Stimulated activated CD4-positive, alpha-beta T cell treated with anti-CD3 and anti-CD28 coated beads, Interleukin-1b, Interleukin-23, amount 100 ng/mL, for 1 hour (primary cell): ENCODE measurements around the gene SPRED1.

Experiments used
- DNase-seq, 2 donors: peaks; one replicate each; pipeline ENCODE4 v3.0.0-alpha.2; 2020; ENCODE audit warnings: low read depth in 2 of 2

SPRED1 gene

DNA sequence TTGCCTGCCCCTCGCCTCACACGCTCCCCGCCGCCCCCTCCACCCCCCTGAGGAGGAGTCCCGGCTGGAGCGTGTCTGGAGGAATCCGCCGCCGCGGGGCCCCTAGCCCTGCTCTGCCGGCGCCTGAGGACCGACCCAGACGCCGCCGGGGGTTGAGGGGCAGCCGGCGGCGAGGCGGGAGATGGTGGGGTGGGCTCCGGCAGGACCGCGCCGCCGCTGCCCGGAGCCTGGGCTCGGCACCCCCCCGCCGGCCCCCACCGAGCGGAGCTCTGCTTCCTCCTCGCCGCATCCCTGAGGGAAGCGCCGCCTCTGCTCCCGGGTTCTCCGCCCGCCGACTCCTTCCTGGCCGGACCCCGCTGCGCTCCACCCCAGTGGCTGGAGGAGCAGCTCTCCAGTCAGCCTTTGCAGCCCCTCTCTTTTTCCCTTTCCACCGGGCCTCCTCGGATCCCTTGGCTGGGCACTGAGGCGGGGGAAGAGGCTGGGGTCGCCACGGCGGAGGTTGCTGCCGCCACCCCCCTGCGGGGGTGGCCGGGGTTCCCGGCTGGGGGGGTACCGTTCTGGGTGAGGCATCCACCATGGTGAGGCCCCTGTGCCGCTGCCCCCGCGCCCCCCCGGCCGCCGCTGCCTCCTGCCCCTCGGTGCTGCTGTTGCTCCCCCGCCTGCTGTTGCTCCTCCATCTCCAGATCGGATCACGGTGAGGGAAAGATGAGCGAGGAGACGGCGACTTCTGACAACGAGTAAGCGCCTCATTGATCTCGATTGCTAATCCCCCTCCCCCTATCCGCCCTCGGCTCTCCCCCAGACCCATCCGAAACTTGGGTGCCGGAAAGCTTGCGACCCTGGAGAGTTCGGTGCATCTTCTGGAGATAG is at the start of gene SPRED1:
SPRED1 (plus strand) TSS at position 356 of the 870 bp plus-strand sequence; CDS start at position 706, 350 bp downstream.
- DNase-seq = no peak

GRCh38 chr15:38205526-38206272 is 46.9 kb upstream of the SPRED1 start:
- no peak for DNase-seq

DNA sequence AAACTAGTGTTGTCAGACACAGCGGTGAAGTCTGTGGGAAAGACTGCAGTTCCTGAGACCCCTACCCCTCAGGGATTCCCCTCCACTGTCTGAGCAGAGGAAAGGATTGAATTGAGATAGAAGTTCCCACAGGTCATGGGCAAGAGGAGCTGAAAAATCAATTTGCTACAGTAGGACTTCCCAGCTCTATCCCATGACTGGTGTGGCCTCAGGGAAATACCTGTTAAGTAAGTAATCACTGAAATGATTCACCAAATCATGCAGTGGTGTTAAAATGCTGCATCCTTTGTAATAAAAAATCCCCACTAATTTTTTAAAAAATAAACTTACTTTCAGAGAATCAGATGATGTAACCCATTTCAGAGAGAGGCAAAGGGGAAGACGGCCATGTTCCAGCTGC is 45.0 kb upstream of the SPRED1 start:
- DNase-seq = no peak

DNA sequence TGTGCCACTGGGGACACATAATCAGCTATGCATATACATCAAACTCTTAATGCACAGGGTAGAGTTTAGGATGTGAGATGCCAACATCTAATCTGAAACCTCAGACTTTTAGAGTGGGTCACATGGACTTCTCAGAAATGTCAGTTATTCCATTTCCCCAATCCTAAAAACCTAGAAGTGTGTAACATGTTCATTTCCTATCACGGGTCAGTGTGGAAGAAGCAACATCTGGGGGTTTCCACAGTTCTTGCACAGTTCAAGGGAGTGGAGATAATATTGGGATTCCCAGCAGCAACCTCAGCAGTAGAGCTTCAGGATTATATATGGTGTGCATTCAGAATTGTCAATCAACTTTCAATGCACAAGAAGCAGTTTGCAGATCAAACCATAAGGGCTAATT is 44.4 kb upstream of the SPRED1 start:
- no peak for DNase-seq

- DNase-seq = no peak
Measured at GRCh38 chr15:38208779-38209178, 43.9 kb upstream of the SPRED1 start.

- DNase-seq = no peak
Measured at GRCh38 chr15:38211249-38211648, 41.4 kb upstream of the SPRED1 start.

DNA sequence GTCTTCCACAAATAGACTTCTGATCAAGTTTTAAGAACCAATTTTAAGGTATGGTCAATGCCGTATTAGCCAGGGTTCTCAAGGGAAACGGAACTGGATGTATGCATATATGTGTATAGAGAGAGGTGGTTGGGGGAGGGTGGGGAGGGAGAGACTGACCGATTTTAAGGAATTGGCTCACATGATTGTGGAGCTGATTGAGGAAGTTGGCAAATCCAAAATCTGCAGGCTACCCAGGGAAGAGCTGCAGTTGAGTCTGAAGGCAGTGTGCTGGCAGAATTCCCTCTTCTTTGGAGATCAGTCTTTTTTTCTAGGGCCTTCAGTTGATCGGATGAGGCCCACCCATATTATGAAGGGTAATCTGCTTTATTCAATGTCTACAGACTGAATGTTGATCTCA is 40.8 kb upstream of the SPRED1 start:
- no peak for DNase-seq

- DNase-seq = no peak
Measured at GRCh38 chr15:38212729-38213351, 39.8 kb upstream of the SPRED1 start.

DNA sequence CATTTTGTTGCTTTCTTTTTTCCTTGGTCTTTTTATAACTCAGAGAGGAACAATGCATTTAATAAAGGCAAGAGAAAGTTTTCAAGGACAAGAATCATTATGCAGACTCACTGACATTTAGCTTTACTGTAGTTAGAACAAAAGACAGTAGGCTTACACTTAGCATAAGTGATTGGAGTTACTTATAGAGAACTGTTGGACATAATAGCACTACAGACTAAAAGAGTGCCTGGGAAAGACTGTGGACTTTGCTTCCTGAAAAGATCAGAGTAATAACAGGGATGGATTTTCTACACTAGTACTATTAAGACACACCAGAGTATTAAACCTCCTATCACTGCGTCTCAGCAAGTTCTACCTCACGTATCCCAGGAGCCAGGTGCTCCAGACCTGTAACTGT is 39.3 kb upstream of the SPRED1 start:
- no peak for DNase-seq

DNA sequence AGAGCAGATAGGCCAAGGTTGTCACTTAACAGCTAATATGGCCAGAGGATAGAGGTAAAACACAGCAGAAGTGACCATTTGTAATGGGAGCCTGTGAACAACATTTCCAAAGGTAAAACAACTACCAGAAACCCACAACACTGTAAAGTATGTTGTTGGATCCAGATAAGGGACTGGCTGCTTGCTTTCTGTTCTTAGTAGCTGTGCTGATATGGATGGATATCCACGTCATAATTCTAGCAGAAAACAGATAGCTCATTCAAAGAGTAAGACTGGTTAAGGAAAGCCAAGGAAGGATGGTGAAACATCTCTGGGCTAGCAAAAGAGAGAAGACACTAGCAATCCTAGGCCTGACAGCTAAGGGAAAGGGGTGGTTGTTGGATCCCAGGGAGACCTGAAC is 36.9 kb upstream of the SPRED1 start:
- no peak for DNase-seq

GRCh38 chr15:38216763-38217162 is 35.9 kb upstream of the SPRED1 start:
- DNase-seq = no peak

GRCh38 chr15:38217191-38217595 is 35.4 kb upstream of the SPRED1 start:
- DNase-seq = no peak

DNA sequence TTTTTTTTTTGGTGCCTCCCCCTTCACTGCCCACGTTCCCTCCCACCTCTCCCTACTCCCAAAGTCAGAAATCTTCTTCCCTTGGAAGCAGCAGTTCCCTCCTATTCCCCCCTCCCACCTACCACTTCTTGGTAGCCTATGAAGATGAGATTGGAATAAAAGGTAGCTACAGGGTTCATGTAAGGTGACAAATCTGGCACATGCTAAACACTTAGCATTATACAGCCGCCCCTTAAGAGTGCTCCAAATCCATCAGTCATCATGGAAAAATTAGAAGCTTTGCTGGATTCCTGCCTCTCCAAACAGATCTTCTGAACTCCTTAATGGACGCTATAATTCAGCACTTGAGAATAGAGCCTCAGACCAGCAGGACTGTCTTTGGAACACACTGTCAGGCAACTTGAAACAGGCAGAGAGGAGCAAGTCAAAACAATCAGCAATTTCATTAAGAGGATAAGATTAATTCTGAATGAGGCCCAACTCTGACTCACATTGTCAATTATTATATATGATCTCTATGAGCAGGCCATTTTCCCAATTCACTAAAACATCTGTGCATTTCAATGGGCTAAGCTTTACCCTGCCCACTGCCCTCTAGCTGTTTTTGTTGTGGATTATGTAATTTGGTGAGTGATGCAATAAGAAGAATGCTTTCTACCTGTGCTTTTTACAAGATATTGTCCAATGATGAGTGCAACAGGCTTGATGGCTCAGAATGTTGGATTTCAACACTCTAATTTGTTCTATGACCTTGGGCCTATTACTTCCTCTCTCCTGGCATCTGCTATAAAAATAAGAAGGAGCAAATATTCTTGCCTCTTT is 34.6 kb upstream of the SPRED1 start:
- DNase-seq = no peak

- DNase-seq = no peak
Measured at GRCh38 chr15:38220606-38221273, 31.9 kb upstream of the SPRED1 start.

DNA sequence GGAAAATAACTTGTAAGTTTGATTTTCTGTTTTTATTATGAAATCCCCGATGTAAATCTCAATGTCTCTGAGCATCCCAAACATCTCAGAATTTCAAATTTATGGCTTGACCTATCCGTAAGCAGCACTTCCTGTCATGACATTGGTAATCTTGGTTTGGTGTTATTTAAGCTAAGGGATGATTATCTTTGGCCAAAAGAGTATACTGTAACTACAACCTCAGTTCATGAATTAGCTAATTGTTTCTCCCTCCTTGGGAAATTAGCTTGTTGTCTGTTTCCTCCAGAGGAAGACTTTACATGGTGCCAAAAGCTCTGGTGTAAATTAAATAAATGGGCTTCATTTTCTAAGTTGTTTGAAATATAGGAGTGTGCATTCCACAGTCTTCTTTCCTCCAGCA is 28.1 kb upstream of the SPRED1 start:
- DNase-seq = no peak

DNA sequence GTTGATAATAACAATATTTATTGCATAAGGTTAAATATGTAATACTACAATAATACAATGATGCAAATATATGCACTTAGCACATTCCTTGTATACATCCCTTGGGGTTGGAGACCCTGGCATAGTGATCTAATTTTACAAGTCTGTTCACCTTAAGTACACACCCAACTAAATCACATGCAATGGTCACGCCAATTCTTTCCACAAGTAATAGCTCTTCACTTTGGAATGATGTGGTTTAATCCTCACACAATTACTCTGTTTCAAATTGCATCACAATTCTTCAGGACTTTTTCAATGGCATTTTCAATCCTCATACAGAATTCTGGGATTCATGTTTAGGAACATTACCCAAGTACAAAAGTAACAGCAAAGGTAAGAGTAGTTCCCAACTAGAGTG is 27.3 kb upstream of the SPRED1 start:
- no peak for DNase-seq

GRCh38 chr15:38226608-38227266 is 25.9 kb upstream of the SPRED1 start:
- no peak for DNase-seq

- no peak for DNase-seq
Measured at GRCh38 chr15:38227941-38228340, 24.7 kb upstream of the SPRED1 start.

- no peak for DNase-seq
Measured at GRCh38 chr15:38228618-38229017, 24.0 kb upstream of the SPRED1 start.

DNA sequence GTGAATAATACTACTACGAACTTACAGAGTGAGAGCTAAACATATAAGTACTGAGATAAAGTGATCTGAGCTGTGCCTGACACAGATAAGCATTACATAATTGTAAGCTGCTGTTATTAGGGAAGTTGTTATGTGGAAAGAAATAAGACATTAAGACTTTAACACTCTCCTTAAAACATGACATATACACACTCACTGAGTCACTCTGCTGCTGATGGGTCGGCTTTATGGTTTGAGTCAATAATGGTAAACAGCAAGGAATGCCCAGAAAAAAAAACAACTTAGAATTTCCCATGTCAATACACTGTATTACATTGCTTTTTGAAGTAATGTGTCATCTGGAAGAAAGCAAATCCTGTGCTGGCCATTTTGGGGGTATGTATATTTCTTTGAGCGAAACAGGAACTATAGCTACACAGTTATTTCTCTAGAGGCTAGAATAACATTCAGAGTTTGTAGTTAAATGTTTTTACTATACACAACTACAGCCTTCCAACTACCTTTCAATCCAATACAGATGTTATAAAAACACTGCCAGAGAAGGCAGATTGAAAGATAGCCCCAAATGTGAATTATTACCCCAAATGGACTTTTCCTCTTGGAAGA is 22.8 kb upstream of the SPRED1 start:
- DNase-seq = no peak
